MV-4-11 (cell line): ENCODE measurements around the gene CHAT.
A peak's percentile ranks its signal among the peaks of the same experiment; 100 is the strongest.
"Not testable (repeated sequence)": the region's sequence is repeated elsewhere in the genome, so short reads cannot be mapped to it uniquely, and the experiment has no call there.

ENCODE experiments used
- DNase-seq: peaks from one replicate; lab custom pipeline; 2025; lab: John Stamatoyannopoulos, UW

Gene CHAT

DNA sequence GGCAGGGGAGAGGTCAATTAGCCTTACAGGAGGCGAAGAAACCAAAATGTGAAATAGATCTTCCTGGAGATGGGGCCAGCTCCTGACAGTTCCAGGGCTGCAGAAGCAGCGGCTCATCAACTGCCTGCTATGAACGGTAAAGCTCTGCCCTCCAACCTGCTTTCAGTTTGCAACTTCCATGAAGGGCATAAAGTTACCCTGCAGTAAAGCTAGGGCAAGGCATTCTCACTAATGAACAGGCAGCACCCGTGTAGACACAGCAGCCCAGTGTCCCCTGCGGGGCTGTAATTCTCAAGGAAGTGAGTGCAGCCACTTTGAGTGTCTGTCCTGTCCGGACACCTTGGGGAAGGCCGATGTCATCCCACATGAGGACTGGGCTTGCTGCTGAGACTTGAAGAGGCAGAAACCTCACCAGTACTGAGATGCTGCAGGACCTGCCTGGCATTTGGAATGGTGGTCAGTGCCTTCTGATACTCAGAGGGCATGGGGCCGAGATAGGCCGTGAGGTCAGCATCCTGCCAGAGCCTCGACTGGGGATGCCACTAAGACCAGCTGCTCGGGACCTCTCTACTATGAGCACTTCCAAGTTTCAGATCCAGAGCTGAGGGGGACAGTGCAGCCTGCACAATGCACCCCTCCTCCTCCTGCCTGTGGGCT lies 39.6 kb downstream of the CHAT start:
- DNase-seq, result no peak

DNA sequence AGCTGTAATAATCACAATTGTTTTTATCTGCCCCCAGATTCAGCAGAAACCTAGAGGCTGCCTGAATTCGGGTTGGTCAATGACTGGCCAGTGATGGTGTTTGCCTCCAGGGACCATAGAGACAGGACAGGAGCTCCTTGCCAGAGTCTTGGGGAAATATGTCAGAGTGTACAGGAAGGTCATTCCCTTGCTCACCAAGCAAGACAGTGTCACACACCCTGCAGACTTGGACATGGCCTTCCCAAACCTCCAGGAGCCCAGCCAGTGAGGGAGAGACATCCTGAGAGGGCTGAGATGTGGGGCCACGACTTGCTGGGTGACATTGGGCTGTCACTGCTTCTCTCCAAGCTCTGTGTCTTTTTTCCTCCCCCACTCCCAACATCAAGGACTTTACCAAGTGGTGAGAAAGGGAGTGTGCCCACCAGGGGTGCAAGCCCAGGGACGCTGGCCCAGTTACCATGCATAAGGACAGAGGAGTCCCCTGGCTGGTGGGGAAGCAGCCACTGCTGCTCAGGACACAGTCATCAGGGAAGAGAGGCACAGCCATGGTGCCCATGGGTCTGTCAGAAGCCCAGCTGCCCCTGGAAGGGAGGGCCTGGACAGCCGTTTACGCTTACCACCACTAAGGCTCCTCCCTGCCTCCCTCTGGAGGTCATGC lies 40.3 kb downstream of the CHAT start:
- no peak for DNase-seq

DNA sequence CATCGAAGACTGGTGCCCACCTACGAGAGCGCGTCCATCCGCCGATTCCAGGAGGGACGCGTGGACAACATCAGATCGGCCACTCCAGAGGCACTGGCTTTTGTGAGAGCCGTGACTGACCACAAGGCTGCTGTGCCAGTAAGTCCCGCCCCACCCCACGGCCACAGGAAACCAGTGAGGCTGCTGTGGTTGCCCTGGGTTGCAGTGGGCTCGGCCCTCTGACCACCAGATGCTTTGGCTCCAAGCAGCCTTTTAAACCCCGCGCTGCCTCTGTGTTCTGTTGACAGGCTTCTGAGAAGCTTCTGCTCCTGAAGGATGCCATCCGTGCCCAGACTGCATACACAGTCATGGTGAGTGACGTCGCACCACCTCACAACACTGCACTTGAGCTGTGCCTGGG lies 41.3 kb downstream of the CHAT start:
- peak; percentile 41 for DNase-seq

DNA sequence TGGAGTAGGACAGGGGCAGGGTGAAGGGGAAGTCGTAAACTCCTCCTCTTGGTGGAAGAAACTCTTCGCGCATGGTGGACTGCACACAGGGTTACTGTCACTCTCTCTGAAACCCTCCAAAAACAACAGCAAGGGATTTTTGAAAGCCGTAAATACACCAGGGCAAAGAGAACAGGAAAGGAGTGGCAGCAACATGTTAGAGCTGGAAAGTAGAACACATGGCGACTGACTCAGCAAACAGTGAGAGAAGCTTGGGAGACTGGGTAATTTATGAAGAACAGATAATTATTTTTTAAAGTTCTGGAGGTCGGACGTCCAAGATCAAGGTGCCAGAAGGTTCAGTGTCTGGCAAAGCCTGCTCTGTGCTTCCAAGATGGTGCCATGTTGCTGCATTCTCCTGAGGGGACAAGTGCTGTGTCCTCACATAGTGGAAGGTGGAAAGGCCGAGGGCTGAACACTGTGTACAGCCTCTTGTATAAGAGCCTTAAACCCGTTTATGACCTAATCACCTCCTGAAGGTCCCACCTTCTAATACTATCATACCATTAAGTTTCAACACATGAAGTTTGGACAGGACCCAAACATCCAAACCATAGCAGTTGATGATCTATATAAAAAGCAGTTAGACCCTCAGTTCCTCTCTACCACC lies 43.1 kb downstream of the CHAT start:
- peak; percentile 30 for DNase-seq

DNA sequence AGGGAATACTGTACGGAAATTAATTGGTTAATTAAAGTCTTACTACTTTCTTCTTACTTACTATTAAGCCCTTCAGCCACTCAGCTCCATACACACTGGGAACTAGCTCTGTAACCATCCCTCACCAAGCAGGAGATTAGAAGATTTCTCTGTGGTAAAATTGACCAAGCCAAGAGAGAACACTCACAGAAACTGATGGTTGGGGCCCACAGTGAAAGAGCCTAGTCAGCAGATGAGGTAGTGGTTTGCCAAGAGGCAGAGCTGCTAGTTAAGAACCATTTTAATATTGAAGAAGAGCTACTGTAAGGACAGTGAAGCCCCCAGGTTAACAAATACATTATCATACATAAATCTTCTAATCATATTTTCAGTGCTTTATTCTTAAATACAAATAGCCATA lies 43.8 kb downstream of the CHAT start:
- DNase-seq, result peak; percentile 35

DNA sequence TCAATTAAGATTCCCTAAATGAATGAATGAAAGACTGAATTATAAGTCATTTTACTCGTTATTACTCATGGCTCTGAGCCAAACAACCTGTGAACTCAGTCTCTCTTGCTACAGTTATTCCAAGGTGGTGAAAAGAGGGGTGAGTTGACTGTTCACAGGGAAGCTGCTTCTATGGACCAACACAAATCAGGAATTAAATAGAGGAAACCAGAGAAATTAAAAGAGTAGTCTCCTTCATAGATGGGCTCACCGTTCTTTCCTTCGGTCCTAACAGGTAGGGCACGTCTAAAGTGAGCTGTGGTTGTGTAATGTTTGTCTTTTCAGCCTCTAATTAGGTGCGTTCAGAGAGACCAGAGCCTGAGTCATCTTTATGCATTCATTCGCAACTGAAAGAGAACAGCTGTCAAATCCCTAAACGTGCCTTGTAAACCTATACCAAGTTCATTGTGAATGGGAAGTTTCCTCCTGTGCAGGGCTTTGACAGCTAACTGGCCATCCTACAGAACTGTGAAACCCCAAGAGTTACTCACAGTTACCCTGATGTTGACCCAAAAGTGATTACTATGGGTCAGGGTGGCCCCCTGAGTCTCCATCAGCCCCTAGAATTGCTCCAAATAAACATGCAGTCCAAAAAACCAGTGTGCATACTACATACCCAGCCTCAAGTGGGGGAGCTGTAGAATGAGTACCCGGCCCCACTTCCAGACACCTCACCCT lies 47.5 kb downstream of the CHAT start:
- DNase-seq, result no peak

DNA sequence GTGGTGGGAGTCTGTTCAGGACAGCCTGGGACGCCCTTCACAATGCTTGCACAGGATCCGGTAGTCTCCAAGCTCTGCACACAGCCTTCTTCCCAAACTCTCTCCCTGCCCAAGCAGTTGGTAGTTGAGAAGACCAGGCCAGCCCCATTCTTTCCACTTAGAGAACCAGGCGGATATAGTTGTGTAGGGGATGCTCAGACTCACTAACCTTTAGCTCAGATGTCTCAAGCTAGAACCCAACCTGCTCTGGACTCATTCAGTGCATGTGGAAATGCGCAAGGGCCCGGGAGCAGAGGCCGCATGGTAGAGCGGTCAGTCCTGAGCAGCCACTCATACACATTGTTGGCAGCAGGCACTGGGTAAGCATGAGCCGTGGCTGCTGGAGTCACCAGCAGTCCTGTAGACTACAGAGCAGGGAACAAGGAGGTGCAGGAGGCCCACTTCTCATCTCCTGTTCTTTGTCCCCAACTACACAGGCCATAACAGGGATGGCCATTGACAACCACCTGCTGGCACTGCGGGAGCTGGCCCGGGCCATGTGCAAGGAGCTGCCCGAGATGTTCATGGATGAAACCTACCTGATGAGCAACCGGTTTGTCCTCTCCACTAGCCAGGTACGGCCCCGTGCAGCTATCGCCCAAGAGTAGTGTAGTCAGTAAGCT lies 48.5 kb downstream of the CHAT start:
- no peak for DNase-seq

DNA sequence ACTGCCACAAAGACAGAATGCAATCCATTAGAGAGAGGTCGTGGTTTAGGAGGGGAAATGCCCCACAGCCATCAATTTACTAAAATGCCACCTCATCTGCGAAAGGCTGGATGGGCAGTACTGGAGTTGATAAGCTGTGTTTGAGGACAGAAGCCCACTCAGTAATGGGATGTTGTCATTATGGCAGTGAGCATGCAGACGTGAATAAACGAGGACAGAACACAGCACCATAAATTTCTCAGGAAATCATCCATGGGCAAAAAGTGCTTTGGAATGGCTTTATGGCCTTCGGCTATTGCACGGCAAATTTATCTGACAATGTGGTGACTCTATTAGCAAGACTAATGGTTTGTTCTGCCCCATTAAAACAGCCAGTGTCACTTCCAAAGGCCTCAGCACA lies 49.8 kb downstream of the CHAT start:
- no peak for DNase-seq

DNA sequence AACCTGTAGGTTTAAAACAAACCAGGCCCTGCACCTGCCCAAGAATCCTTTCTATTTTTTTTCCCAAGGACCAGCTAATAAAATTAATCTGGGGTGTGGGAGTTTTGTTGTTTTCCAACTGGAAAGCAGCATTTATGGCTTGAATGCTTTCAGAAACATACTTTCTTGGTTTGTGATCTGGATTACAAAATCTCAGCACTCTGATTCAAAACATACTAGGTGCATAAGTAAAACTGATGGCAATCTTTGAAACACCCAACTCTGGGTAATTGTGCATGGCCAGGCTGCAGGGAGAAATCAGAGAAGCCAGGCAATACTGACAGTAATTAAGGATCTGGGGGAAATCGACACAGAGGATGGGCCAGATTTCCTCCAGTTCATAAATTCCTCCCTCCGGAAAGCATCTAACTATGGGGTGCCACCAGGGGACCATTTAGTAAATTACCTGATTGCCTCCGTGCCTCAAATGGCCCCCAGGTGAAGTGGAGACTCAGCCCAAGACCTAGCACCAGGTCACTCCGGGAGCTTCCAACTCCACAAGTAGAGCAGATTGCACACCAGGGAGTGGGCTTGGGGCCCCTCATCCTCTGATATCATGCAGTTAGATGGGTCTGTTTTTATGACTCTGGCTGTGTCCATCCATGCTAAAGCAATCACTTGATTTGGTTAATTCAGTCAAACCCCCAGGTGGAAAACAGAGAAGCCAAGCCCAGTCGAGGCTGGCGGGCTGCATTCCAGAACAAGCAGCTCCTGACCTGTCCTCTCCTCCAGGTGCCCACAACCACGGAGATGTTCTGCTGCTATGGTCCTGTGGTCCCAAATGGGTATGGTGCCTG lies 50.4 kb downstream of the CHAT start:
- no peak for DNase-seq

DNA sequence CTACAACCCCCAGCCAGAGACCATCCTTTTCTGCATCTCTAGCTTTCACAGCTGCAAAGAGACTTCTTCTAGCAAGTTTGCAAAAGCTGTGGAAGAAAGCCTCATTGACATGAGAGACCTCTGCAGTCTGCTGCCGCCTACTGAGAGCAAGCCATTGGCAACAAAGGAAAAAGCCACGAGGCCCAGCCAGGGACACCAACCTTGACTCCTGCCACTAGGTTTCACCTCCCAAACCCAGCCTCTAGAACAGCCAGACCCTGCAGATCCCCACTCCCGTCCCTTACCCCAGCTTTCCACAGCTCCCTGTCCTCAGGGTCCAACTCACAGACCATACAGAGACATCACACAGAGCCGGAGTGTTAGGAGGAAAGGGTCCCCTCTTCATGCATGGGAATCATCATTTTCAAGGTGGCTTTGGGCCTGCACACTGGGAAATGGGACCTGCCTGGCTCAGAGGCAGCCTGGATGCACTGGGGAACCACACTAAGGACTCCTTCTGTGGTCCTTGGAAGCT lies 51.1 kb downstream of the CHAT start:
- no peak for DNase-seq

DNA sequence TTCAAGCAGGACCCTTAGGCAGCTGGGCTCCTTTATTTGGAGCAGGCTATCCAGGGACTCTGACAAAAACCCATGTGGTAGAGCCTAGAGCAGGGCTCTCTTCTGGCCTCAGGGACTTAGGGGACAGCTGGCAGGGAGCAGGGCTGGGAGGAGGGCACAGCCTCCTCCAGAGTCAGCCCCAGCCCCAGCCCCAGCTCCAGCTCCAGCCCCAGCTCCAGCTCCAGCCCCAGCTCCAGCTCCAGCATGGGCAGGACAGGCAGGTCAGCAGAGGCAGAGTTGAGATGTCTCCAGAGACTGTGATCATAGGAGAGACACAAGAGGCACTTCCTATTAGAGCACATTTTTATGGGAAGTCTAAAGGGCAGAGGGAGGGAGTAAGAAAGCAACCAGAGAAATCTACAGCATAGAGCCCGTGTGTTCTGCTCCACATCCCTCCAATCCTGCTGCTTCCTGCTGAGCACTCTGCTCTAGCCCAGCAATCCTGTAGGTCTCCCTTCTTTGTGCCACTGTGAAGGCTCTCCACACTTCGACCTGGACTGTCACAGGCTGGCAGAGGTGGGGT lies 52.3 kb downstream of the CHAT start:
- no peak for DNase-seq

DNA sequence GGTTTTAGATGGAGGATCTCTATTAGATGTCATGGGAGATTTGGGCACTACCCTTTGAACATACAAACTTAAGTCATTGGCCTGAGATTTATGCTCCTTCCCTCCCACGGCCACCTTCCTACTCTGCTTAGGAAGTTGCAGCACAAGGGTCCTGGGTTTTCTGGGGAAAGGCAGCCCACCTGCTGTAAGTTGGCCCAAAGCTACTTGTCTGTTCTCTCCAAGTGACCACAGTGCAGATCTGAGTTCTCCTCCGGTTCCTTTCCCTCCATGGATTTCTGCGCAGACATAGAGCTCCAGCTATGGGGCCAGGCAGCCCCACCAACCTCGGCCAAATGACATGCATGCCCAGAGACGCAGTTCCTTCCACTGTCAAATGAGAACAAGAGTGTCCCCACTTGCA lies 52.8 kb downstream of the CHAT start:
- no peak for DNase-seq

DNA sequence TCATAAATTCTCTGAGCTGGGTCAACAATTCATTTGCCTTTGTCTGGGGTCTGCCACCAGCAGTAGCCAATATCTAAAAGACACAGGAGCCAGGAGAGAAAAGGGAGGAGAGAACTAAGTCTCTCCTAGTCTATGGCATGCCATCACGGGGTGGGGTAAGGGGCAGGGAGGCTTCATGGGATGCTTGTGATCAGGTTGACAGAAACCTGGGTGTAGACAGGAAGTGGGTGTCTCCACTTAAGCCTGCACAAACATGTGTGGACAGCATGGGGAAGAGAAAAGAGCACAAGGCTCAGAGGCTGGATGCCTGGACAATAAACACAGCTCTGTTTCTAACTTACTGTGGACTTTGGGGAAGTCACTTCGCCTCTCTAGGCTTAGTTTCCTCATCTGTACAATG lies 54.2 kb downstream of the CHAT start:
- DNase-seq, result no peak

DNA sequence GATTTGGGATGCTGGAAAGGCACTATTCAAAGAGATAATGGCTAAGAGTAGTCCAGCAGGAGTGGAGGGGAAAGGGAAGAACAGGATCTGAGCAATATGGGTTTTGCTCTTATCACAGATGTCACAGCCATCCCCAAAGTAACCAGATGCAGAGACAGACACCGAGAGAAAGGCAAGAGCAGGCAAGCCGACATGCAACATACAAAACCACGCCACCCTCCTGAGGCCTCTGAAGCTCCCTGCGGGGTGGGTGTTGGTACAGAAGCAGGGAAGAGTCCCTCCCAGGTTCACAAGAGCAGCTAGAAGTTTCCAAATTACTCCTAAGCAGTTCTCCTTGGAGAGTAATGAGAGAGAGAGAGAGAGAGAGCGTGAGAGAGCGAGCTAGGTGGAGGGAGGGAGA lies 54.8 kb downstream of the CHAT start:
- DNase-seq, result no peak

DNA sequence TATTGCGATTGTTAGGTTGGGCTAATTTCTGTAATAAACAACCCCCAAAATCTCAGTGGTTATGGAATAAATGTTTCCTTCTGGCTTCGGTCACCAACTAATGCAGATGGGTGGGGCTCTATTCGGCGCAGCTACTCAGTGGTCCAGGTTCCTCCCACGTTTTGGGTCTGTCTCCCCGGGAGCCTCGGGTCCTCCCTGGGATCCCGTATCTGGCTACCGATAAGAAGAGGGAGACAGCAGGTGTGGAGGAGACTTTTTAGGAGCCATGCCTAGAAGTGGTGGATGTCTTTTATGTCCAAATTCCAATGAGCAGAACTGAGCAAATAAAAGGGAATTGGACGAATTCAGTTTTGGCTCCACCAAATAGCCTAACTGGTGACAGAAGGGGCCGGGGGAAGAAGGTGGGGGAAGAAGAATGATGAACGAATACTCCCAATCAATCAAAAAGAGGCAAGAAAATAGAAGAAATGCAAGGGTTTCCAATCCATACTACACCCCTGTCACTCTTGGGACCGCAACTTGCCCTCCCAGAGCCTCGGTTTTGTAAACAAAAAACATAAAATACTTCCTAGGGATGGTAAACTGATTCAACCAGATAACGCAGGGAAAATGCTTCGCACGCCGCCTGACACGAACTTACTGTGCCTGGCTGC lies 65.1 kb downstream of the CHAT start:
- DNase-seq, result no peak

DNA sequence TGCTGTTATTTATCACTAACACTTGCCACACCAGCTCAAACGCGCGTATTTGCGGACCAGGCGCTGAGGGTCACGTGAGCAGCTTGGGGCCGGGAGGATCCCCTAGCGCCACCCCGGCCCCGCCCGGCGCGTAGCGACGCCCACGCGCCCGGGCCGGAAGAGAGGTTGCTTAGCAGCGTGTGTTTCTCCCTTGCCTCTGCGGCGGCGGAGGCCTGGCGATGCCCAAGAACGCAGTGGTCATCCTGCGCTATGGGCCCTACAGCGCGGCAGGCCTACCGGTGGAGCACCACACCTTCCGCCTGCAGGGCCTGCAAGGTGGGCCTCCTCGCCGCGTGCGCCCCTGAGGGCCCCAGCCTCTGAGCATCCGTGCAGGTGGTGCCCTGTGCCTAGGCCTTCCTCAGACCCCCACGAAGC lies 65.7 kb downstream of the CHAT start, which contains the start of gene C10orf53:
C10orf53 (plus strand) TSS at position 172 of the 414 bp plus-strand sequence; CDS start at position 219, 47 bp downstream.
- no peak for DNase-seq

DNA sequence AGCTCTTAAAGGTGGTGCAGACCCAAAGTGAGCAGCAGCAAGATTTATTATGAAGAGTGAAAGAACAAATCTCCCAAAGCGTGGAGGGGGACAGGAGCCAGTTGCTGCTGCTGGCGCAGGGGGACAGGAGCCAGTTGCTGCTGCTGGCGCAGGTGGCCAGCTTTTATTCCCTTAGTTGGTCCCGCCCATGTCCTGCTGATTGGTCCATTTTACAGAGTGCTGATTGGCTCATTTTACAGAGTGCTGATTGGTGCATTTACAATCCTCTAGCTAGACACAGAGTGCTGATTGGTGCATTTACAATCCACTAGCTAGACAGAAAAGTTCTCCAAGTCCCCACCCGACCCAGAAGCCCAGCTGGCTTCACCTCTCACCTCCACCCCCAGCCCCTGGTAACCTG lies 68.6 kb downstream of the CHAT start:
- not testable (repeated sequence) for DNase-seq

DNA sequence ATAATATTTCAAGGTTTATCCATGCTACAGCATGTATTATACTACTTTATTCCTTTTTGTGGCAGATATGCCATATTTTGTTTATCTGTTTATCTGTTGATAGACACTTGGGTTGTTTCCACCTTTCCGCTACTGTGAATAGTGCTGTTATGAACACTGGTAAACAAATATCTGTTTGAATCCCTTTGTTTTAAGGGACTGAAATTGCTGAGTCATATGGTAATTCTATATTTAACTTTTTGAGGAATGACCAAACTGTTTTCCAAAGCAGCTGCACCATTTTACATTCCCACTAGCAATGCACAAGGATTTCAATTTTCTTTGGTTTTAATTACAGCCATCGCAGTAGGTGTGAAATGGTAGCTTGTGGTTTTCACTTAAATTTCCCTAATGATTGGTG lies 69.0 kb downstream of the CHAT start:
- DNase-seq, result no peak

DNA sequence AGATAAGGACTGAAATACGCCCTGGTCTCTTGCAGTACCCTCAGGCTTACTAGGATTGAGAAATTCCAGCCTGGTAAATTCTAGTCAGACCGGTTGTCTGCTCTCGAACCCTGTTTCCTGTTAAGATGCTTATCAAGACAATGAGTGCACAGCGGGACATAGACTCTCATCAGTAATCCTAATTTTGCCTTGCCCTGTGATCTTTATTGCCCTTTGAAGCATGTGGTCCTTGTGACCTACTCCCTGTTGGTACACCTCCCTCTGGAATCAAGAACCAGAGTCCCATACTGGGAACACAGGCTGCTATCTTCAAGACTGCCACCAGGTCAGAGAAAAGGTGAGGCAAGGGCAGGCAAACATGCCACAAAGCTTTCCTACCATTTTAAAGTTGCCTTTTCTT lies 72.8 kb downstream of the CHAT start:
- no peak for DNase-seq

DNA sequence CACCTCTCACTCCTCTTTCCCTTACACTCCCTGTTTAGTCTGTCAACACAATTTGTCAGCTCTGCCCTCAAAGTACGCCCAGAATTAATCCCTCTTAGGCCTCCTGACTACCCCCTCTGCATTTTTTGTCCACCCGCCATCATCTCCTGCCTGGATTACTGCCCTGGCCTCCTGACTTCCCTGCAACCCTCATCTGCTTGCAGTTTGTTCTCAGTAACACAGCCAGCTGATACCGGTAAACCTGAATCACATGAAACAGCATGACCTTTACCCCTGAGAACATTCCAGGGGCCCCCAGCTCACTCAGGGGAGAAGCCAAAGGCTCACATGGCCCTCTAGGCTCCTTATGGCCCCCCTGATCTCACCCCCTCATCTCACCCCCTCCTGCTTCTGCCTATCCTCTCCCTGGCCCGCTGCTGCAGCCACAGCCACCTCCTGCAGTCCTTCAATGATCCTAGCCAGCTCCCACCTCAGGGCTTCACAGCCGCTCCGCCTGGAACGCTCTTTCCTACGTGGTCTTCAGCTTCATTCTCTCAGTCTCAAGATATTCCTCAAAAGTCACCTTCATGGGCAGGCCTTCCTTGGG lies 74.5 kb downstream of the CHAT start:
- DNase-seq, result no peak
